Measurements from ENCODE around the gene MAML3.

GRCh38 chr4:139889264-139889663 lies 264.7 kb downstream of the MAML3 start:
- TF ChIP-seq, protein P1, sequence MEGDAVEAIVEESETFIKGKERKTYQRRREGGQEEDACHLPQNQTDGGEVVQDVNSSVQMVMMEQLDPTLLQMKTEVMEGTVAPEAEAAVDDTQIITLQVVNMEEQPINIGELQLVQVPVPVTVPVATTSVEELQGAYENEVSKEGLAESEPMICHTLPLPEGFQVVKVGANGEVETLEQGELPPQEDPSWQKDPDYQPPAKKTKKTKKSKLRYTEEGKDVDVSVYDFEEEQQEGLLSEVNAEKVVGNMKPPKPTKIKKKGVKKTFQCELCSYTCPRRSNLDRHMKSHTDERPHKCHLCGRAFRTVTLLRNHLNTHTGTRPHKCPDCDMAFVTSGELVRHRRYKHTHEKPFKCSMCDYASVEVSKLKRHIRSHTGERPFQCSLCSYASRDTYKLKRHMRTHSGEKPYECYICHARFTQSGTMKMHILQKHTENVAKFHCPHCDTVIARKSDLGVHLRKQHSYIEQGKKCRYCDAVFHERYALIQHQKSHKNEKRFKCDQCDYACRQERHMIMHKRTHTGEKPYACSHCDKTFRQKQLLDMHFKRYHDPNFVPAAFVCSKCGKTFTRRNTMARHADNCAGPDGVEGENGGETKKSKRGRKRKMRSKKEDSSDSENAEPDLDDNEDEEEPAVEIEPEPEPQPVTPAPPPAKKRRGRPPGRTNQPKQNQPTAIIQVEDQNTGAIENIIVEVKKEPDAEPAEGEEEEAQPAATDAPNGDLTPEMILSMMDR (IDR thresholded peaks at IDR 0.05; ENCODE audit: low read depth, low read length) = no peak
- no peak for TF ChIP-seq EZH2phosphoT487 (IDR thresholded peaks at IDR 0.05; ENCODE audit: low read depth)
